NCI-H2081 treated with DMSO at 0.1 percent for 48 hours (cell line): ENCODE data around the gene CLDN7.
A peak's percentile ranks its signal among the peaks of the same experiment; 100 is the strongest.

Experiments
- DNase-seq: peaks from one replicate; lab custom pipeline; 2025; lab: John Stamatoyannopoulos, UW

CLDN7 gene

DNA sequence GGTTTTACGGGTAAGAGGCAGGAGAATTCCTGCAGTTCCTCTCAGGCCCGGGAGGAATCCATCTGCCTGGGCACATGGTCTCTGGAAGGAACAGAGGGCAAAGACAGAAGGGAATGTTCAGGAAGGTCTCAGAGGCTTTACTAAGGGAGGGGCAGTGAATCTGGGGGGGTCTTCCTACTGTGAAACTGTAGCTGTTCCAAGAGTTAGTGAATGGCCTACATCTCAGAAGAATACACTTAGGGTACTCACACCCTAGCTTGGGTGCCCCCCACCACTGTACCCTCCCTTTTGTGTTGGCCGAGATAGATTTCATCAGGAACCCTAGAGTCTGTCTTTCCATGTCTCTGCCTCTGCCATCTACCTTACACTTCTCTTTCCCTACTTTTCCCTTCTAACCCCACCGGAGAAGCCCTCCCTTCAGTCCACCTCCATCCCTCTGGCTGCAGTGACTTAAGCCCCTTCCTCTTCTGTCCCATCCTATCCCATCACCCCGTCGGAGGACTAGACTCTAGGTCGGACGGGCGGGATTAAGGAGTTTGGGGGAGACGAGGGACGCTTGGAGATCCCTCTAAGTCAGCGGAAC, 43.0 kb downstream of the CLDN7 start:
- DNase-seq, result no peak

DNA sequence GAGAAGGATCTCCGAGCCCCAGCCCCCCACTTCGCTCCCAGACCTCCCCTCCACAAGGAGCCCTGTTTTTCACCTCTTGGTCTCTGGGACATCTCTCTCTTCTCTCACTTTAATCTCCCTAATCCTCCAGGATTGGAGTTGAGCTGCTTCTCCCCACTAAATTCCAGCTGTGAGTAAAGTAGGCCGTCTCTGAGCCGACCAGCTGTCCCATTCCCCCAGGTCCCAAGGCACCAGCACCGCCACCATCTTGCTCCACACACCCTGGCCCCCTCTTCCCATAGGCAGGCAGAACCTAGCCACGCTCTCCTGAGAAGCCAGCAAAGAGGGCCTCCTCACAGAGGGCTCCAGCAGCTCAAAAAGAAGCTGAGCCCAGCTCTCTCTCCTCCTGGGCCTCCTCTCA, 43.5 kb downstream of the CLDN7 start:
- no peak for DNase-seq

DNA sequence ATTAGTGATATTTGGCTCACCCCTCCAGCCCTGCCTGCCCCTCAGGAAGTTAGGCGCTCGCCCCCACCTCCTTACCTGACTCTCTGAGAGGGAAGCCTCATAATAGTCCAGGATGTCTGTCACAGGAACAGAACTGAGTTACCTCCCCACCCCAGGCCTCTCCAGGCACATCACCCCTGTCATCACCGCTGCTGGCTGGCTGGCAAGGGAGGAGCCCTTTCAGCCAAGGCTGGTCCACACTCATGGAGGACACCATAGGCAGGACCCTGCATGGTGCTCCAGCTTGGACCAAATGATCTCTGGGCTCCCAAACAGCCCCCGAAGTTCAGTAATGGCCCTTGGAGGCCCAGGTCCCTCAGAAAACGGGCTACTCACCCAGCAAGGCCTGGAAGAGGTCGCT, 44.1 kb downstream of the CLDN7 start:
- DNase-seq, result no peak

DNA sequence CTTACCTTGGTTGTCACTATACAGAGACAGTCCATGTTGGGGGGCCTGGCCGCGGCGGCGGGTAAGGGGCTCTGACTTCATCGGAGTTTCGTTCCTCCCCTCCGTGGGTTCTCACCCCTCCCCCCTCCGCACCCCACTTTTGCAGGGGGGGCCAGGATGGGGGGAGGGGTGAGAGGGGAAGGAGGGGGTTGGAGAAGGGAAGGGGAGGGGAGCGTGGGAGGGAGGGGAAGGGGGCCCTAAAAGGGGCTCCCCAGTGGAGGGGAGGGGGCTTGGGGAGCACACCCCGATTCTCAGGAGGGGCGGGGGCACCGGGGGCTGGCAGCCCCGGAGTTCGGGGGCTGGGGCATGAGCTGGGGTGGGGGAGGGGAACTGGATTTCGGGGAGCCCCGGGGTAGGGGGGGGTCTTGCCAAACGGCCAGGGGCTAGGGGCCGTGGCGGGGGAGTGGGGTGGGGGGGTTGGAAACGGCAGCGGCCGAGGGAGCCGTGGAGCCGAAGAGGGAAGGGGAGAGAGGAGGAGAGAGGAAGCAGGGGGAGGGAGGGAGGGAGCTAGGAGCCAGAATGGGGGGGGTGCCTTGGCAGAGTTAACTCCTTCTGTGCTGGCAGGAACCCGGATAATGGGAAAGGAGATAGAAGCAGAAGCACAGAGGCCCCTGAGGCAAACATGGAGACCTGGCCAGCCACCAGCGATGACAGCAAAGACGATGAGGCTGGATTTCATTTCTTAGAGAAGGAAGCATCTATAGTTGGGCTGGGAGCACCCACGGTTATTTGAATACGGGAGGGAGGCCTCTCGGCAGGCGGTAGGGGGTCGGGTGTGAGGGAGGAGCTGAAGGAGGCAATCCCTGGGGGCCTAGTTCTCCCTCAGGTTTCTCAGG, 44.9 kb downstream of the CLDN7 start:
- DNase-seq, result no peak

DNA sequence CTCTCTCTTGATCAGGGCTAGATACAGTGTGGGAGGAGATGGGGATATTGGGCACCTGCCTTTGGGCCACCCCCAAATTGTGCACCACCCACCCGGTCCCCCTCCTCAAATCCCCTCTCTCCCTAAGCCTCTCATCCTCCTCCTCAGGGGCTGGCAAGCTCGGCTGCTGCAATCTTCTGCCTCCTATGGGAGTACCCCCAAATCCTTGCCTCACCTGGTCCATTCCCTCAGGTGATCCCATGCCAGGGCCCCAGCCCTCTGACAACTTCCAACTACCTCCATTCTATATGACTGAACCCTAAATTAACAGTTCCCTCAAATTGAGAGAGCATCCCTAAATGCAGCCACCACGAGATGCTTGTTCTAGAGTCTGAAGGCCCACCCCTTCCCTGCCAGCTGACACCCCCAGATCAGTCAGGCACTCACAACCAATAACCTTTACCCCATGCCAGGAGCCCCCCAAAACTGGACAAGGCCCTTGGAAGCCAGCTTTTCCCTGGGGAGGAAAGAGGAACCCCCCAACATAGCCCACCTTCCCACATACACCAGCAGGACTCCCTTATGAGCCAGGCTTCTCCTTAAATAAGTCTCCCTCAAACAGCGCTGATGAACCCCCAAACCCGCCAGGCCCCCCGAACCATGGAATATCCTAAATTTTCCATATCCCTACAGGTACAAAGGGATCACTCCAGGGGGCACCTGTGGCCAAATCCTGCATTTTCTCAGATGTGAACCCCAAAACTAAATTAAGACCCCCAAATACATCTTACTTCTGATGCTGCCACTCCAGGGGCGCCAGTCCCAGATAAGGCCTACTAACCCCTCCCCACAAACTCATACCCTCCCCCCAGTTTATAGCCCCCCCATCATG, 45.8 kb downstream of the CLDN7 start:
- no peak for DNase-seq

DNA sequence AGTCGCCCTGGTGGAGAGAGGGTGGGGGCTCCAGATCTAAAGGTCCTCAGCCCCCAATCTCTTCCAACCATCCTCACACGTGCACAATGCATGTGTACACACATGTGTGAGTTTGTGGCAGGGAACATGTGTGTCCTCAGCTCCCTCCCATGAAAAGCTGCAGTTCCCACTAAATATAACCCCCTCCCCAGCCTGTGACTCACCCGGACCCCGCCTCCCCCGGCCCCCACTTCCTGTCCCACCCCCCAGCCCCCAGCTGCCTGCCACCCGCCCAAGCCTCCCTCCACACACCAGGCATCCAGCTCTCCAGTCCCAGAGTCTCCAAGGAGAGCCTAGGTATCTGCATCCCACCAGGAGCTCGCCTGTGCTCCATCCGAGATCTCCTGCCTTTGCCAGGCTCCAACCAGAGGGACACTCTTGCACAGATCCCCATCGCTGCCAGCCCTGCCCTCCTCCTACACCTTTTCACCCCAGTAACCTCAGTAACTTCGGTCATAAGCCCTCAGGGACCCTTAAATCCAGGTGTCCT, 46.6 kb downstream of the CLDN7 start:
- no peak for DNase-seq

DNA sequence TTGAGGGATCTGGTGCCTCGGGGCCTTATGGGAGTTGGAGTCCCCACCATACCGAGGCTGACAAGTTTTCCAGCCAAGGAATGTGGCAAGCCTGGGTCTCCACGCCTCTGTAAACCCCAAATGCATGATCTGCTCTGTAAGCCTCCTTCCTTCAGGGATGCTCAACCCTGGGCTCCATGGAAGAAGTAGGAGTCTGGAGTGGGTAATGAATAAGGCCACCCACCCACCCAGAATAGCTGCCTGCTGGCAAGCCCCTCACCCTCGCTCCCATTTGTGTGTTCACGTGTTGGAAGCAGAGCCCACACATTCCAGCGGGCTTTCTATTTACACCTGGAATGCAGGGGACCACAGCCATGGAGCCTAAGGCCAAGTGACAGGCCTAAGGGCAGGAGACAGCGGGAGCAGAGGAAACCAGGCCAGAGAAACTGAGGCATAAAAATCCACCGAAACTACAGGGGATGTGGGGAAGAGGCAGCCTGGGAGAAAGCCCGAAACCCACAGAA, 47.1 kb downstream of the CLDN7 start:
- DNase-seq, result no peak

DNA sequence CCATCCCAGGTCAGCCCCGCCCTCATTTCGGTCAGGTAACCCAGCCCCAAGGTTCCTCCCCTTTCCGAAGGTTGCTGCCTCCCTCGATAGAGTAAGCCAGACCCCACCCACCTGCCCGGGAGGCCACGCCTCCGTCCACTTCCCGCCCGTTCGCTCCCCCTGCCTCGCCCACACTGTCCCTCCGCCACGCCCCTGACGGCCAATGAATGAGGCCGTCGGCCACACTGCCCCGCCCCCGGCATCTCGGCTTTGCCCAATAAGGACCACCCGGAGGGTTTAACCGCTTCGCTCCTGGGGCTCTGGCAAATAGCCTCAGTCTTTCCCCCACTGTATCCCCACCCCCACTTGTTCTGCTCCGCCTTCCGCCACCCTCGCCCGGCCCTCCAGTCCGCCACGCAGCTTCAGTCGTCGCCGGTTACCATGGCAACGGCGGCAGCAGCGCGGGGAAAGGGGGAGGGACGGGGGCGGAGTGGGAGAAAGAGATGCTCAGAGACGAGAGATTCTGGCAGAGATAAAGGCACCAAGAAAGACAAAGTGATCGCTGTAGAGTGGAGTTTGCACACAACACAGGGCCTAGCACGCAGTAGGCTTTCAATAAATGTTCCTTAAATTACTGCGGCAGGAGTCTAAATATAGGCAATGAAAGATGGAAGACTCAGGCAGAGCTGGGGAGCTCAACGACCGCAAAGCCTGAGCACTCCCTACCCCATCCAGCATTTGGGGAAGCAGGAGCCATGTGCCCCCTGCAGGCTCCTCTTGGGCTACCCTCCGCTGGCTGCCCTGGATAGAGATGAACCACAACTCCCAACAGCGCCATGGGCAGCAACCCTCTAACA, 47.8 kb downstream of the CLDN7 start:
- peak; percentile 76 for DNase-seq

DNA sequence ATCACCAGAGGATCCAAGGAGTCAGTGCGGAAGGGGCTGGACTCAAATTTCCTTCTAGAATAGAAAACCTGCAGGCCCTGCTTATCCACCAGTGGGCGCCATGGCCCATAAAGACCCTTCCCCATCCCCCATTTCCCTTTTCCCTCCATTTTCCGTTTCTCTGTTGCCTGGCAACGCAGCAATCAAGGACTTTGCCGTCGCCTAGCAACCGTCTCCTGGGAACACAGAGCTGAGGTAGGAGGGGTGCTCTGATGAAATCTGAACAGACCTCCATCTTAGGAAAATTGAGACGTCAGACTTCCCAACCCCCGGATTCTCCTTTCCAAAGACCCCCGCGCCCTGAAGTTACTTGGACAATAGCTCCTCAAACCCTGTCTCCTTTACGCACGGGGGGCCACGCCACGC, 48.4 kb downstream of the CLDN7 start:
- peak; percentile 74 for DNase-seq

DNA sequence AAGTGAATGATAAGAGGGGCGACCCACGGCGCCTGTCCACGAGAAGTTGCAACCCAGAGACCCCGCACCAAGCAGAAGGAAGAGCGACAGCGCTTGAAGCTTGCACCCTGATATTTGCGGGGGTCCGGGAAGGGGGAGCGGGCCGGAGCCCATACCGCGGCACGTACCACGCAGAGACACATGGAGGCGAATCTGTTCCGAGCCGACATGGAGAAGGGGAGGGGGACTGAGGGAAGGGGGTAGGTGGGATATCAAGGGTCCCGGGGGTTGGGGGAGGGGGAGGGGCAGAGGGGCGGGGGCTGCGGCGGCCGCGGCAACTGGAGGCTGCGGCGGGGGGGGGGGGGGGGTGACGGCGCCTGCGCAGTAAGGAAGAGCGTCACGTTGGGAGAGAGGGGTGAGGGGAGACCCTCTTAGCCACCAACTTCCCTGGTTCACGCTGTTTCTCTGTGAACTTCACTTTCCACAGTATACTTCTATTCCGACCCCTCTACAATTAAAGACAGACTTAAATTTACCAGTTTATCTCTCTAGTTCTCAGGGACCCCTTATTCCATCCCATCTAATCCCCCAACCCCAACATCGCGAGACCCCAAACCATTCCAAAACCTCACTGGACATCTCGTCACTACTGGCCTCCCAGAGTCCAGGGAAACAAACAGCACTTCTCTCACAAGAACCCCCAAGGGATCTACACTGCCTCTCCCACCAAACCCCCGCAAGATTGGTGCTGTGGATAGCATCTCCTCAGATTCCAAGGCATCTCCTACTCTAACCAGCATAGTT, 50.6 kb downstream of the CLDN7 start:
- DNase-seq, result no peak
